GM21528 (cell line): ENCODE data around the gene RGL3.
"Not testable (repeated sequence)": the region's sequence is repeated elsewhere in the genome, so short reads cannot be mapped to it uniquely, and the experiment has no call there.

Experiments used
- ATAC-seq: cut with Tn5 transposase; IDR thresholded peaks from one replicate; pipeline ENCODE4 v1.9.1; 2021; ENCODE audit warnings: mild to moderate bottlenecking, moderate library complexity; ENCODE audit not compliant: unreplicated experiment, low FRiP score

Gene RGL3

GRCh38 chr19:11387162-11388034, 31.7 kb downstream of the RGL3 start:
- ATAC-seq = no peak

- ATAC-seq = no peak
Observed at GRCh38 chr19:11384778-11385129, 34.4 kb downstream of the RGL3 start.

DNA sequence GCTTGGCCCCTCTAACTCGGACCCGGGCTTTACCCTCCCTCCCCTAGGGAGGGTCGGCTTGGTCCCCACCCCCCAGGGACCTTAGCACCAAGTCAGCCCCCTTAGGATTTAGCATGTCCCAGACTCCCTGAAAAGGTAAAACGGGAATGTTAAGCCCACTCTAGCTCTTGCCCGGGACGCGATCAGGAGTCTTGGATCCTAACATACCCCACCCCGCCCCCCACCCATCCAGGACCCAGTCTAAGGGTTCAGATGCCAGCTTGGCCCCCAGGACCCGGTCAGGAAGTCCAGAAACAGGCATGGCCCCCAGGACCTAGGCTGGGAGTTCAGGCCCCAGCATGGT, 35.4 kb downstream of the RGL3 start:
- ATAC-seq = no peak

DNA sequence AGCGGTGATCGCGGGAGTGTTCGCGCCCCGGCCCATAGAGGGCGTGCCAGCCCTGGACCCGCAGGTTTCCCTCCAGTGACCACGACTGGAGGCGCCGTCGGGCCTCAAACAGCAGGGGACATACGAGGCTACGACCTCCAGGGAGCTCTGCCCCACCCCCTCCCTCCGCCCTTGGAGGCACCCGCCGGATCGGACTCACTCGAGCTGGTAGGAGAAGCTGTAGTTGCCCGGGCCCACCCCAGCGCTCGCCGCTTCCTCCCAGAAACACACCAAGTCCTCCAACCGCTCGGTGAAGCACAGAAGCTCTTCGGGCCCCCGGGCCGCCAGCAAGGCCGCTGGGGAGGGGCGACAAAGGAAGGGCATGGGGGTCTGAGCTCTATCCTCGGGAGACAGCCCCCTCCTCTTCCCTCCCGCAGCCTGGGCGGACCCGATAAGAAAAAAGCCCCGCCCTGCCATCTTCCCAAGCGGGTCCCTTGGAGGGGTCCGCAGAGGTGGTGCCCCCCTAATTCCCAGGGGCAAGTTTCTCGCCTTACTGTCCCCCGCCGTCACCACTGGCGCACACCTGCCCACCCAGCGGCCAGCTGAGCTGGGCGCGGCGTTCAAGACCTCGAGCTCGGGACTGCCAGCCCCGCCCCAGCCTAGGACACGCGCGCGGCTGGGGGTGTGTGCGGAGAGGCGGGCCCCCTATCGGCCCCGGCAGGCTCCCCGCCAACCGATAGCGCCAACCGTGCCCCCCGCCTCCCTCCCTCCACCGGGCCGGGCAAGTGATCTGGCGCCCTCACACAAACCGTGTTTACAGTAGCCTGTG, 36.0 kb downstream of the RGL3 start:
- ATAC-seq = no peak

- ATAC-seq = peak; percentile 76
Observed at GRCh38 chr19:11380653-11381537, 38.2 kb downstream of the RGL3 start.

DNA sequence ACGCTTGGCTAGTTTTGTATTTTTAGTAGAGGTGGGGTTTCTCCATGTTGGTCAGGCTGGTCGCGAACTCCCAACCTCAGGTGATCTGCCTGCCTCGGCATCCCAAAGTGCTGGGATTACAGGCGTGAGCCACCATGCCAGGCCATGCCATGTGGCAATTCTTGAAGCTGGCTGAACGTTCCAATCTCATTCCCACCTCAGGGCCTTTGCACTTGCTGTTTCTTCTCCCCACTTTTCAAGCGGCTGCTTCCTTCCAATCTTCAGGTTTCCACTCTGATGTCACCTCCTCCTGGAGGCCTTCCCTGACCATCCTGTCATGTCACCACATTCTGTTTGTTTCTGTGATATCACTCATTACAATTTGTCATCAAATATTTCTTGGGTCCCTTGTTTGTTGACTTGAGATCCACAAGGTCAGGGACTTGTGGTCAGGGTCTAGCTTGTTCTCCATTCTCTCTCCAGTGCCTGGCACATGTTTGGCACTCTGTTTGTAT, 39.2 kb downstream of the RGL3 start:
- no peak for ATAC-seq

DNA sequence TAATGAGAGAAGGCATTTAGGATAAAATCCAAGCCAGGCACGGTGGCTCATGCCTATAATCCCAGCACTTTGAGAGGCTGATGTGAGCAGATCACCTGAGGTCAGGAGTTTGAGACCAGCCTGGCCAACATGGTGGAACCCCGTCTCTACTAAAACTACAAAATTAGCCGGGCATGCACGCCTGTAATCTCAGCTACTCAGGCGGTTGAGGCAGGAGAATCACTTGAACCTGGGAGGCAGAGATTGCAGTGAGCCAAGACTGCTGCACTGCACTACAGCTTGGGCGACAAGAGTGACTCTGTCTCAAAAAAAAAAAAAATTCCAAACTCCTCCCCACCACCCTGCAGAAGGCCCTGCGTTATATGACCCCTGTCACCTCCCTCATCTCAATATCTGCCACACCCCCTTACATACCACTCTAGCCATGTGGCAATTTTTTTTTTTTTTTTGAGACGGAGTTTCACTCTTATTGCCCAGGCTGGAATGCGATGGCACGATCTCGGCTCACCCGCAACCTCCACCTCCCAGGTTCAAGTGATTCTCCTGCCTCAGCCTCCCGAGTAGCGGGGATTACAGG, 39.8 kb downstream of the RGL3 start:
- not testable (repeated sequence) for ATAC-seq

- ATAC-seq = no peak
Observed at GRCh38 chr19:11378319-11379189, 40.6 kb downstream of the RGL3 start.

- ATAC-seq = no peak
Observed at GRCh38 chr19:11377756-11378155, 41.4 kb downstream of the RGL3 start.

DNA sequence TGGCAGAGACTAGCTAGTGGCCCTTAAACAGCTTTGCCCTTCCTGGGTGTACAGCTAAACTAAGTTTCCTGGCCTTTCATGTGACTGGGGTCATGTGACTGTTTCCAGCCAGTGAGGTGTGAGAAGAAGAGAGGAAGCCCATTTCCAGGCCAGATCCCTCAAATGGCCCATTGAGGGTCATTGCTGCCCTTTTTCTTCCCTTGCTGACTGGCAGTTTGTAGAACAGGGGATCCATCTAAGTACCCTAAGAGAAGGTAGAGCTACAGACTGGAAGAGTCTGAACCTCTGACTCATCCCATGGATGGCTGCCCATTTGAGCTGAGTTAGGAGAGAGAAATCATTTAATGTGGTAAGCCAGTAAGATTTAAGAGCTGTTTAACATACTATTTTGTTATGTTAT, 41.9 kb downstream of the RGL3 start:
- no peak for ATAC-seq

- no peak for ATAC-seq
Observed at GRCh38 chr19:11375143-11375948, 43.8 kb downstream of the RGL3 start.

GRCh38 chr19:11374433-11375142, 44.5 kb downstream of the RGL3 start, which contains the start of gene SWSAP1:
SWSAP1 (plus strand) TSS chr19:11374666; CDS start chr19:11374681, 15 bp downstream.
- peak; percentile 86 for ATAC-seq

DNA sequence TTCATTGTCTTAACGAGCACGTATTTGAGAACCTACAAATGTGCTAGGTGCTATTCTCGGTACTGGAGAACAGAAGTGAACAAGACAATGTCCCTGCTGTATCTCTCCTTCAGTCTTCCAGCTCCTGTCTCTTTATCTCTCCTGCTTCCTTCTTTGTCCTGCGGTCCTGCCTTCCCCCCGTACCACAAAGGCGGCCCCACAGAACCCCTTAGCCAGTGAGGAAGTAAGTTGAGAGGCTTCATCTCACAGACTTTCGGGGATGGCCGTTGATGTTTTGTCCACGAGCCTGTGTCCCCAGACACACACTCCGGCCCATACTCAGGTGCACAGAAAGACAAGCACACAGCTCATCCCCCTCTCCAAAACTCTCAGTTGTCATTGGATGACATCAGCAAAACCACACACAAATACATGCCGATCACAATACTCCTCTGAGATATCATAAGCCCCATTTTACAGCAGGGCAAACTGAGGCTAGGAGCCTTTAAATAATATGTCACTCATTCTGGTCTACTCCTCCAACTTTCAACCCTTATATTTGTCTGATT, 45.2 kb downstream of the RGL3 start:
- ATAC-seq = no peak

GRCh38 chr19:11373166-11373884, 45.8 kb downstream of the RGL3 start:
- ATAC-seq = no peak

DNA sequence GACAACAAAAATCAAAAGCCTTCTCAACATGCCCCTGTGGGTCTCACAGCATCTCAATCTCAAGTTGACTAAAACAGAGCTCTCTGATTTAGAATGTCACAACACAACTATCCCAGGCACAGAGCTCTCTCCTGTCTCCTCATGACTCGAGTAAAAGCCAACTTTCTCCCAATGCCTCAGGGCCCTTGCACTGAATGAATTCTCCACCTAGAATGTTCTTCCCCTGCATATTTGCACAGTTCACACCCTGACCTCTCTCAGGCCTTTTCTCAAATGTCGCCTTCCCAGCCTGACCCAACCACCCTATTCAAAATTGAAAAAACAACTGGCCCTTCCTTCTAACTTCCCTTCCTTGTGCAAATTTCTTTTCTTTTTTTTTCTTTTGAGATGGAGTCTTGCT, 48.4 kb downstream of the RGL3 start:
- ATAC-seq = no peak

DNA sequence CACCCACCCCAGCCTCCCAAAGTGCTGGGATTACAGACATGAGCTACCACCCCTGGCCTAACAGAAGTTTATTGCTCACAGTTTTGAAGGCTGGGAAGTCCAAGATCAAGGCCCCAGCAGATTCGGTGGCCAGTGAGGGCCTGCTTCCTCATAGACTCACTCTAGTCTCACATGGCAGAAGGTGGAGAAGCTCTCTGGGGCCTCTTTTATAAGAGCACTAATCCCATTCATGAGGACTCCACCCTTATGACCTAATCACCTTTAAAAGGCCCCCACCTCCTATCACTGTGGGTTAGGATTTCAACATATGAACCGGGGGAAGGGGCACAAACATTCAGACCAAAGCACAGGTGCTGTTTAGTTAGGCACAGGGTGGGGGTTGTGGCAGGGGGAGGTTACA, 51.6 kb downstream of the RGL3 start:
- no peak for ATAC-seq

DNA sequence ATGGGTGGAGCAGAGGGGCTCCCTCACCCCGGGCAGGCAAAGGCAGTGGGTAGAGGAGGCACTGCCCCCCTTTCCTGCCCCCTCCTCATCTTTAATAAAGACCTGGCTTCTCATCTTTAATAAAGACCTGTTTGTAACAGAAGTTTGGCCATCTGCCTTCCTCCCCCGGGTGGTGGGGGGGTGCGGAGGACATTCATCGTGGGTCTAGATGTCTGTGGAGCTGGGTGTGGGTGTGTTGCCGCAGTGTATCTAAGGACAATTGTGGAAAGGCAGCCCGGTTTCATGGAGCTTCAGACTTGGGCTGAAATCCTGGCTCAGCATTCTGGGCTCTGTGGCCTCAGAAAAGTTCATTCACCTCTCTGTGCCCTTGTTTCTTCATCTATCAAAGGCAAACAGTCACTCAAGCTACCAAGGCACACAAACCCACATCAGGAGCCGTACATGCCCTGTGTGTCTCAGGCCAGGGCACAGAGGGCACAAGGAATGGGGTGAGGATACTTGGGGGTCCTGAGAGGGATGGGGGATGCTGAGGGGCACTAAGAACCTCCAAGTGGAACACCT, 53.5 kb downstream of the RGL3 start:
- ATAC-seq = no peak
